ENCODE results near the gene CD99.

DNA sequence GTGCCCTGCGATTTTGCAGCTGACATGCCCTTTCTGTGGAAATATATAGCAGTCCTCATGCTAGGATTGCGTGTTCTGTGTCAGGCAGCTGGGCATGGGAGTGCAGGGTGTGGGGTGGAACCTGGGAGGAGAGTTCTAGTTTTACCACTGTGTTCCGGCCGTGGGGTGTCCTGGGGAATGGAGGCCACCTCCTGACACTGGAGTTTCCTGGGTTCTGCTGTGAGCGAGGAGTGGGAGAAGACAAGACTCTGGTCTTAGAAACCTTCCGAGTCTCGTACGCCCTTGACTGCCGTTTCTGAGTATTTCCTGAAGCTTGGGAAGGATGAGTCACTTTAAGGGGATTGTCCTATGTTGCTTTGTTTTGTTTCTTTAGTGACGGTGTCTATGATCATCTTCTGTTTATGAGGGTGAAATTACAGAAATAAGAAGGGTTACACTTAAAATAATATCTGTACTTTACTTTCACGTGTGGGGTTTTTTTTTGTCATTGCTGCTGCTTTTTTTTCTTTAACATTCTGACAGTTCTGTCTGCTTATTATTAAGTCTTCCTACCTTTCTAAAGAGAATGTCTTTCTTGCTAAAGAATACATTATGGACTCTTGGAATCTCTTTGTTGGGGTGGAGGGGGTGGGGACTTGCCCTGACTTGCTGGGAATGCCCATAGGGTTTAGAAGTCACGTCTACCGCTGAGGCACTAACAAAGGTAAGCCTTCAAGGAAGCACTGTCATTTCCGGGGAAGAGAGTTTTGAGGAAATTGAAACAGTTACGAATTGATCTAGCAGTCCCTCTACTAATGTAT lies 19.1 kb downstream of the CD99 start:
- no peak for TF ChIP-seq POLR2A (IDR thresholded peaks at IDR 0.05)
- TF ChIP-seq, protein P1, sequence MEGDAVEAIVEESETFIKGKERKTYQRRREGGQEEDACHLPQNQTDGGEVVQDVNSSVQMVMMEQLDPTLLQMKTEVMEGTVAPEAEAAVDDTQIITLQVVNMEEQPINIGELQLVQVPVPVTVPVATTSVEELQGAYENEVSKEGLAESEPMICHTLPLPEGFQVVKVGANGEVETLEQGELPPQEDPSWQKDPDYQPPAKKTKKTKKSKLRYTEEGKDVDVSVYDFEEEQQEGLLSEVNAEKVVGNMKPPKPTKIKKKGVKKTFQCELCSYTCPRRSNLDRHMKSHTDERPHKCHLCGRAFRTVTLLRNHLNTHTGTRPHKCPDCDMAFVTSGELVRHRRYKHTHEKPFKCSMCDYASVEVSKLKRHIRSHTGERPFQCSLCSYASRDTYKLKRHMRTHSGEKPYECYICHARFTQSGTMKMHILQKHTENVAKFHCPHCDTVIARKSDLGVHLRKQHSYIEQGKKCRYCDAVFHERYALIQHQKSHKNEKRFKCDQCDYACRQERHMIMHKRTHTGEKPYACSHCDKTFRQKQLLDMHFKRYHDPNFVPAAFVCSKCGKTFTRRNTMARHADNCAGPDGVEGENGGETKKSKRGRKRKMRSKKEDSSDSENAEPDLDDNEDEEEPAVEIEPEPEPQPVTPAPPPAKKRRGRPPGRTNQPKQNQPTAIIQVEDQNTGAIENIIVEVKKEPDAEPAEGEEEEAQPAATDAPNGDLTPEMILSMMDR (IDR thresholded peaks at IDR 0.05 in 4 of 5, conservative IDR thresholded peaks at IDR 0.05 in 1 of 5), result no peak

All from gastrocnemius medialis (tissue), 4 donors.